Fibroblast of lung (primary cell): ENCODE measurements around the gene AMPD3. TPM values are rescaled to one million over a fixed set of nuclear protein-coding genes. Genes with fewer than 3 reads are reported as not detected.

Source experiments
- DNase-seq, 2 donors: peaks; one replicate each; pipeline versions ENCODE4 v3.0.0 to v3.0.0-alpha.2; 2010; ENCODE audit warnings: low read depth in 2 of 2
- H2AFZ ChIP-seq: 2 replicates; pipeline ENCODE4 v1.5.1; 2012; ENCODE audit warnings: low read length, control low read depth, inconsistent platforms
- H3K27ac ChIP-seq: 2 replicates; pipeline ENCODE4 v1.5.1; 2011; ENCODE audit warnings: low read length, control low read depth; ENCODE audit not compliant: insufficient read depth
- H3K27me3 ChIP-seq: 2 replicates; pipeline ENCODE4 v1.5.1; 2011; ENCODE audit warnings: mild to moderate bottlenecking, low read length; ENCODE audit not compliant: control insufficient read depth, insufficient read depth
- H3K36me3 ChIP-seq: 2 replicates; pipeline ENCODE4 v1.5.1; 2011; ENCODE audit warnings: low read length; ENCODE audit not compliant: control insufficient read depth, insufficient read depth
- H3K4me1 ChIP-seq: 2 replicates; pipeline ENCODE4 v1.5.1; 2011; ENCODE audit warnings: low read length; ENCODE audit not compliant: control insufficient read depth, insufficient read depth; ENCODE audit errors: extremely low read depth
- H3K4me2 ChIP-seq: 2 replicates; pipeline ENCODE4 v1.5.1; 2011; ENCODE audit warnings: low read length, control low read depth; ENCODE audit not compliant: insufficient read depth; ENCODE audit errors: extremely low read depth
- H3K4me3 ChIP-seq, 4 experiments: fragments of 200-600 bp in 1 of 4; sonication (generic) in 1 of 4; replicated peaks in 1 of 4; 2 replicates each; pipeline ENCODE4 v1.5.1; 2011 to 2016; ENCODE audit warnings: low read length in 4 of 4, low read depth in 3 of 4, mild to moderate bottlenecking in 3 of 4, control low read depth in 2 of 4, inconsistent platforms in 1 of 4, mixed read lengths in 1 of 4; ENCODE audit not compliant: insufficient read depth in 1 of 4; ENCODE audit errors: control extremely low read depth in 1 of 4
- H3K79me2 ChIP-seq: 2 replicates; pipeline ENCODE4 v1.5.1; 2012; ENCODE audit warnings: mild to moderate bottlenecking, low read length, inconsistent platforms; ENCODE audit not compliant: control insufficient read depth, insufficient read depth
- H3K9ac ChIP-seq: 2 replicates; pipeline ENCODE4 v1.5.1; 2011; ENCODE audit warnings: mild to moderate bottlenecking, low read length, control low read depth; ENCODE audit not compliant: insufficient read depth
- H3K9me3 ChIP-seq: 2 replicates; pipeline ENCODE4 v1.5.1; 2012; ENCODE audit warnings: low read depth, low read length; ENCODE audit not compliant: control insufficient read depth, insufficient read depth
- H4K20me1 ChIP-seq: 2 replicates; pipeline ENCODE4 v1.5.1; 2011; ENCODE audit warnings: low read length; ENCODE audit not compliant: control insufficient read depth, insufficient read depth; ENCODE audit errors: extremely low read depth
- EZH2 ChIP-seq: IDR thresholded peaks from 2 replicates; pipeline ENCODE4 v1.5.1; 2012; ENCODE audit warnings: low read length, control low read depth, mild to moderate bottlenecking; ENCODE audit errors: missing control alignments
- polyA plus RNA-seq, 2 donors: library from polyadenylated mRNA; depleted of rRNA in 1 of 2; stranded (reverse) in 1 of 2; unstranded in 1 of 2; fragments of >200 nt; gene quantifications; 2 replicates each; pipeline ENCODE4 v1.2.1, GENCODE V29; 2011 to 2012; ENCODE audit warnings: missing spikeins in 1 of 2
- total RNA-seq: library from RNA; depleted of rRNA; stranded (reverse); fragments of >200 nt; gene quantifications from 2 replicates; pipeline ENCODE4 v1.2.1, GENCODE V29; 2014
- TF ChIP-seq, protein P1 (sequence below), 2 donors: IDR thresholded peaks in 1 of 2; conservative IDR thresholded peaks in 1 of 2; 1 replicate in 1 of 2; 2 replicates in 1 of 2; pipeline ENCODE4 v1.5.1; 2011 to 2012; ENCODE audit warnings: low read length in 2 of 2, control low read depth in 1 of 2, inconsistent platforms in 1 of 2, low read depth in 1 of 2, mild to moderate bottlenecking in 1 of 2

The AMPD3 gene
- total and polyA plus RNA-seq, 2 donors (not counting 1 experiment from before 2014, with no cell fraction given), result 18.1 to 24.9 TPM

GRCh38 chr11:10438458-10438857 lies 16.6 kb upstream of the AMPD3 start:
- no peaks in the 10 kb centered on the region for H3K9me3 ChIP-seq
- TF ChIP-seq, protein P1, sequence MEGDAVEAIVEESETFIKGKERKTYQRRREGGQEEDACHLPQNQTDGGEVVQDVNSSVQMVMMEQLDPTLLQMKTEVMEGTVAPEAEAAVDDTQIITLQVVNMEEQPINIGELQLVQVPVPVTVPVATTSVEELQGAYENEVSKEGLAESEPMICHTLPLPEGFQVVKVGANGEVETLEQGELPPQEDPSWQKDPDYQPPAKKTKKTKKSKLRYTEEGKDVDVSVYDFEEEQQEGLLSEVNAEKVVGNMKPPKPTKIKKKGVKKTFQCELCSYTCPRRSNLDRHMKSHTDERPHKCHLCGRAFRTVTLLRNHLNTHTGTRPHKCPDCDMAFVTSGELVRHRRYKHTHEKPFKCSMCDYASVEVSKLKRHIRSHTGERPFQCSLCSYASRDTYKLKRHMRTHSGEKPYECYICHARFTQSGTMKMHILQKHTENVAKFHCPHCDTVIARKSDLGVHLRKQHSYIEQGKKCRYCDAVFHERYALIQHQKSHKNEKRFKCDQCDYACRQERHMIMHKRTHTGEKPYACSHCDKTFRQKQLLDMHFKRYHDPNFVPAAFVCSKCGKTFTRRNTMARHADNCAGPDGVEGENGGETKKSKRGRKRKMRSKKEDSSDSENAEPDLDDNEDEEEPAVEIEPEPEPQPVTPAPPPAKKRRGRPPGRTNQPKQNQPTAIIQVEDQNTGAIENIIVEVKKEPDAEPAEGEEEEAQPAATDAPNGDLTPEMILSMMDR (conservative IDR thresholded peaks at IDR 0.05 in 1 of 2, IDR thresholded peaks at IDR 0.05 in 1 of 2; ENCODE audit: low read depth in 1 of 2, low read length in 2 of 2), result no peak
- no peak for TF ChIP-seq EZH2
- no peaks in the 10 kb centered on the region for H3K36me3 ChIP-seq
- no peak overlapping the region for H3K4me3 ChIP-seq
- no peaks in the 10 kb centered on the region for H3K79me2 ChIP-seq
- no peak overlapping the region for H2AFZ ChIP-seq
- no peak overlapping the region for H3K27ac ChIP-seq
- peak in 1 of 2 donors; percentile 59 for DNase-seq
- H3K27me3 ChIP-seq, result no peaks in the 10 kb centered on the region
- no peaks in the 10 kb centered on the region for H4K20me1 ChIP-seq
- no peak overlapping the region for H3K4me2 ChIP-seq
- no peaks in the 10 kb centered on the region for H3K4me1 ChIP-seq
- H3K9ac ChIP-seq, result no peak overlapping the region

DNA sequence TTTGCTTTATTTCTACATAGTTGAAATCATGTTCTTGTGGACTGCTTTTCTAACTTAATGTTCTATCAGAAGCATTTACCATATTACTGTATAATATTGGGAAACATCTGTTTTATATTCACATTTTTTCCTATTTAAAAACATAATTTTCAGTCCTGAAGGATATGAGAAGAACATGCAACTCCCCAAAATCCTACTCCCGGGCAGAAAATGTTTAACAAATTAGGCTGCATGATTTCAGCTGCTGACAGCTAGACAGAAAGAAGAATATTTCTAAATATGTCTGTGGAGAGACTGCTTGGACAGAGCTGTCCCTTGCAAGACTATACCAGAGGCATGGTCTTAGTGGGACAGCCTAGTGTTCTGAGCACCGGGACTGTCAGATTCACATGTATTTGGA lies 15.7 kb upstream of the AMPD3 start:
- H3K9ac ChIP-seq, result no peak overlapping the region
- H4K20me1 ChIP-seq, result no peaks in the 10 kb centered on the region
- H3K9me3 ChIP-seq, result no peaks in the 10 kb centered on the region
- H3K4me1 ChIP-seq, result no peaks in the 10 kb centered on the region
- H3K4me3 ChIP-seq, result no peak overlapping the region
- H3K27me3 ChIP-seq, result no peaks in the 10 kb centered on the region
- H3K79me2 ChIP-seq, result no peaks in the 10 kb centered on the region
- no peak for DNase-seq
- TF ChIP-seq, protein P1 (conservative IDR thresholded peaks at IDR 0.05 in 1 of 2, IDR thresholded peaks at IDR 0.05 in 1 of 2; ENCODE audit: low read depth in 1 of 2, low read length in 2 of 2), result no peak
- H3K4me2 ChIP-seq, result no peak overlapping the region
- no peaks in the 10 kb centered on the region for H3K36me3 ChIP-seq
- no peak overlapping the region for H2AFZ ChIP-seq
- no peak overlapping the region for H3K27ac ChIP-seq

DNA sequence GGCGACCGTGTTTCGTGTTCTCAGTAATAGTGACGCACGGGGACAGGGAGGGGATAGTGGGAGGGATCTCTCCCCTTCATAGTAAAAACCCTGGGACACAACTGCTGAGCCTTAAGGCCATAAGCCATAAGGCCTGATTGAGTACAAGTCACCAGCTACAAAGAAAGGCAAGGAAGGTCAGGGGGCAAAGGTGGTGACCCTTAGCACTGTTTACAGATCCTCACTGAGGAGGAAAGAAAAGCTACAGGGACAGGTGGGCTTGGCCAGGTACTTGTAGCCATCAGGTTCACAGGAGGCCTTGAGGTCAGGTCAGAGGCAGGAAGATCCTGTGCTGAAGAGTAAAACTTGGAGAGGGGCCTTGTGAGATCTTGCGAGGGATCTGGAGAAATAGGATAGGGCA lies 15.1 kb upstream of the AMPD3 start:
- DNase-seq, result no peak
- H3K79me2 ChIP-seq, result no peaks in the 10 kb centered on the region
- no peak overlapping the region for H3K9ac ChIP-seq
- H3K4me1 ChIP-seq, result no peaks in the 10 kb centered on the region
- H3K36me3 ChIP-seq, result no peaks in the 10 kb centered on the region
- no peak overlapping the region for H3K4me2 ChIP-seq
- TF ChIP-seq, protein P1 (conservative IDR thresholded peaks at IDR 0.05 in 1 of 2, IDR thresholded peaks at IDR 0.05 in 1 of 2; ENCODE audit: low read depth in 1 of 2, low read length in 2 of 2), result no peak
- TF ChIP-seq EZH2, result no peak
- H4K20me1 ChIP-seq, result no peaks in the 10 kb centered on the region
- no peak overlapping the region for H2AFZ ChIP-seq
- H3K9me3 ChIP-seq, result no peaks in the 10 kb centered on the region
- no peaks in the 10 kb centered on the region for H3K27me3 ChIP-seq
- no peak overlapping the region for H3K27ac ChIP-seq
- no peak overlapping the region for H3K4me3 ChIP-seq
